Small intestine (tissue), 7 donors: ENCODE measurements around the gene OR2V1. TPM values are rescaled to one million over a fixed set of nuclear protein-coding genes. Genes with fewer than 3 reads are reported as not detected.
"Not testable (repeated sequence)": the region's sequence is repeated elsewhere in the genome, so short reads cannot be mapped to it uniquely, and the experiment has no call there.

Experiments
- DNase-seq, 2 donors: peaks; one replicate each; pipeline versions ENCODE4 v3.0.0 to v3.0.0-alpha.2; 2013
- FAIRE-seq: peaks from 2 replicates; lab custom pipeline; 2012; peaks lifted over from hg19 to GRCh38; lab: Jason Lieb, UNC
- H3K27ac ChIP-seq, 3 donors: one replicate each; pipeline ENCODE4 v1.5.1; 2013; ENCODE audit warnings: low read length in 2 of 3, mild to moderate bottlenecking in 2 of 3, control low read depth in 1 of 3, inconsistent platforms in 1 of 3, low read depth in 1 of 3, moderate library complexity in 1 of 3
- H3K27me3 ChIP-seq, 3 donors: one replicate each; pipeline ENCODE4 v1.6.1; 2013; ENCODE audit warnings: low read length in 3 of 3, inconsistent platforms in 1 of 3; ENCODE audit not compliant: control insufficient read depth in 3 of 3, insufficient read depth in 3 of 3
- H3K36me3 ChIP-seq, 3 donors: one replicate each; pipeline ENCODE4 v1.6.1; 2013; ENCODE audit warnings: low read length in 3 of 3, inconsistent platforms in 1 of 3, low read depth in 1 of 3, mild to moderate bottlenecking in 1 of 3, moderate library complexity in 1 of 3; ENCODE audit not compliant: control insufficient read depth in 3 of 3, insufficient read depth in 2 of 3
- H3K4me1 ChIP-seq, 3 donors: one replicate each; pipeline ENCODE4 v1.6.1; 2013; ENCODE audit warnings: low read length in 2 of 3, inconsistent platforms in 1 of 3, low read depth in 1 of 3, mild to moderate bottlenecking in 1 of 3, moderate library complexity in 1 of 3; ENCODE audit not compliant: control insufficient read depth in 3 of 3, insufficient read depth in 2 of 3
- H3K4me3 ChIP-seq, 3 donors: one replicate each; pipeline ENCODE4 v1.5.1; 2013; ENCODE audit warnings: low read length in 3 of 3, control low read depth in 1 of 3, inconsistent platforms in 1 of 3, low read depth in 1 of 3, mild to moderate bottlenecking in 1 of 3, moderate library complexity in 1 of 3
- H3K9me3 ChIP-seq, 2 donors: one replicate each; pipeline ENCODE4 v1.6.1; 2013; ENCODE audit warnings: low read depth in 1 of 2, low read length in 1 of 2; ENCODE audit not compliant: control insufficient read depth in 2 of 2, insufficient read depth in 1 of 2
- WGBS, 3 donors: extraction: QIAGEN DNeasy Blood & Tissue Kit; methylation state at CpG; one replicate each; pipeline ENCODE4 v1.1.7; 2013; 5-methylcytosine and 5-hydroxymethylcytosine counted together
- polyA plus RNA-seq, 4 donors: library from polyadenylated mRNA; stranded (reverse) in 3 of 4; unstranded in 1 of 4; fragments of 200-250 nt in 3 of 4; fragments of 120-200 nt in 1 of 4; gene quantifications; one replicate each; pipeline versions ENCODE4 v1.2.1 to v1.2.3, GENCODE V29; 2013
- donor health status: healthy with polysubstance abuse.
- donor health status: control.
- donor health status: control.
- donor health status: Bipolar disorder and iron deficiency.
- donor health status: healthy.

Gene OR2V1
- polyA plus RNA-seq, 4 donors = not detected

DNA sequence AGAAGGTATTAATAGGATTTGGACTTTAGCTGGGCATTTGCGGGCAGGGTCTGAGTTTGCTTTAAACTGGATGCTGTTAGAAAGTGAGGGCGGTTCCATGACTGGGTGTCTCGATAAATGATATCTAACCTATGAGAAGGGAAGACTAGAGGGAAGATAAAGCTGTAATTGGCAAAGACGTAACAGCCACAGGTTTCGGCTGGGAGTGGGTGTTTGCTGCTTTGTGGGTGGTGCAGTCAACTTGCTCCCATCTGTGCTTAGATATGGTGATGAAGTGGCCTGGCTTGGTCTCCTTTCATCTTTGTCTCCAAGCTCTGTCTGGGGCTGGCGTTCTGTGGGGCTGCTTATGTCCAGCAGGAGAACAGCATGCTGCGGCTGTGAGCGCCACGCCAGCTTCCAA is 23.3 kb downstream of the OR2V1 start:
- H3K9me3 ChIP-seq = no peaks in the 10 kb centered on the region
- H3K36me3 ChIP-seq = no peaks in the 10 kb centered on the region
- 60 to 67% (median 61%) methylated on average over 9 of the region's 9 CpGs for WGBS, 3 donors
- FAIRE-seq = no peak
- H3K27ac ChIP-seq = no peak overlapping the region
- H3K4me1 ChIP-seq = no peaks in the 10 kb centered on the region
- DNase-seq = no peak
- no peak overlapping the region for H3K4me3 ChIP-seq
- H3K27me3 ChIP-seq = peaks cover 0 to 52% (median 27%) of the 10 kb centered on the region in 3 donors

DNA sequence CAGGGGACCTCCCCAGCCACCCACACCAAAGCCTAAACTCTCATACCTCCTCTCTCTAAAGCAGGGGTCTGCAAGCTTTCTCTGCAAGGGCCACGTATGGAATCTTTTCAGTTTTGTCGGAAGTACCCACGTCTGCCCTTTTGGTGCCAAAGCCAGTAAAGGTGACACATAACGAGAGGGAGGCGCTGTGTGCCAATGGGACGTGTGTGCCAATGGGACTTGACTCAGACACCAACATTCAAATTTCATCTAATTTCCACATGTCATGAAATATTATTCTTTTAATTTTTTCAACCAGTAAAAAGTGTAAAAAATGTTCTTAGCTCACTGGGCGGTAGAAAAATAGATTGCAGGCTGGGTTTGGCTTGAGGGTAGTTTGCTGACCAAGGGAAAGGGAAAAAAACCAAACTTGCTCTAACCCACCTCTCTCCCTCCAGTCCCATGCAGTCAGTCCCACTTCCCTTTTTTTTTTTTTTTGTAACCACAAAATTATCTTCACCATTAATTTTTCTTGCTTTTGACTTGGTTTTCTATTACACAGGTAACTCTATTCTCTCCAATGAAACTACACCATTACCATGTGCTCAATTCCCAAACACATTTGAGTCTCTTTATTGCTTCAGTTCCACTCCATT is 25.5 kb downstream of the OR2V1 start:
- no peak overlapping the region for H3K4me3 ChIP-seq
- no peak overlapping the region for H3K27ac ChIP-seq
- H3K36me3 ChIP-seq = no peaks in the 10 kb centered on the region
- FAIRE-seq (no peak), DNase-seq (no peak)
- H3K27me3 ChIP-seq = peaks cover 0 to 39% (median 24%) of the 10 kb centered on the region in 3 donors
- no peaks in the 10 kb centered on the region for H3K4me1 ChIP-seq
- no peaks in the 10 kb centered on the region for H3K9me3 ChIP-seq
- WGBS, 3 donors = 36 to 68% (median 67%) methylated on average over 7 of the region's 7 CpGs

DNA sequence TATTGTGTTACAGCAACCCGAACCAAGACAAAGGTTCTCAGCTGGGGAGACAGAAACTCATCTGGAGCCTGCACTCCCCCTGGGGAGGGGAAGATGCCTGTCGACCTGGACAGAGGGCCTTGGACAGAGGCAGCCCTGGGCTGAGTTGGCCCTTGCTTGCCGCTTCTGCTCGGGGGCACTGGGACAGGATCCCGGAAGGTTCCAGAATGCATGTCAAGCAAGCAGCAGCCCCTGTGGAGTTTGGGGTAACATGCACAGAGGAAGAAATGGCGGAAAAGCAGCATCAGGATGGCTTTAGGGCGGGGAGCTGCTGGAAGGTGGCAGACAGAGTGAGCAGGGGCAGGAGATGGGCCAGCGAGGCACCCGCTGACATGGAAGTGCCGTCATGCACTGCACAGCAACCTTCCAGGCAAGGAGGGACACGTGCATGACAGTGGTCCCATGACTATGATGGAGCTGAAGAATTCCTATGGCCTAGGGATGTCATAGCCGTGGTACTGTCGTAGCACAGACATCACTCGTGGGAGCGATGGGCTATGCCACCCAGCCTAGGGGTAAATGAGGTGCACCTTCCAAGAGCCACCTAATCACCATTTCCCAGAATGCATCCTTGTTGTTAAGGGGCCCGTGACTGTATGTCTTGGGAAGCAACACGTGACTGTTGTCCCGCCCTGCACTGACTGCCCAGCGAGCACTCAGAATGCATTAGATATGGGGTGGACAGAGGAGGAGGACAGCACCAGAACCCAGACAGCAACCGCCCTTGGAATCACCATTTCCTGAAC is 26.2 kb downstream of the OR2V1 start:
- WGBS, 3 donors = 26 to 55% (median 46%) methylated on average over 14 to 19 of the region's 20 CpGs
- H3K36me3 ChIP-seq, H3K27ac ChIP-seq, DNase-seq, H3K9me3 ChIP-seq, H3K4me1 ChIP-seq, FAIRE-seq, H3K4me3 ChIP-seq: not testable (repeated sequence)
- H3K27me3 ChIP-seq = peaks cover 0 to 42% (median 24%) of the 10 kb centered on the region in 3 donors

DNA sequence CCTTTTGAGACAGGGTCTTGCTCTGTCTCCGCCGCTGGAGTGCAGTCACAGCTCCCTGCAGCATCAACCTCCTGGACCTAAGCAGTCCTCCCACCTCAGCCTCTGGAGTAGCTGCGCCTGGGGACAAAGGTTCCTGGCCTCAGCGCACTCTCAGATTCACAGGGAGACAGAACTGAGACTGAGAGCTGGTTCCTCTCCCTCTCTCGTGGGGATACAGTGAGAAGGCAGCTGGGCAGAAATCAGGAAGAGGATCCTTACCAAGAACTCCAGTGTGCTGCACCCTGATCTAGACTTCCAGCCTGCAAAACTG is 26.8 kb downstream of the OR2V1 start:
- not testable (repeated sequence) for H3K9me3 ChIP-seq, FAIRE-seq, H3K4me3 ChIP-seq, H3K4me1 ChIP-seq, H3K27ac ChIP-seq, H3K36me3 ChIP-seq
- peak; percentile 10 to 23 for DNase-seq
- 7 to 10% (median 9%) methylated on average over 5 of the region's 5 CpGs for WGBS, 3 donors
- peaks cover 0 to 43% (median 30%) of the 10 kb centered on the region in 3 donors for H3K27me3 ChIP-seq

DNA sequence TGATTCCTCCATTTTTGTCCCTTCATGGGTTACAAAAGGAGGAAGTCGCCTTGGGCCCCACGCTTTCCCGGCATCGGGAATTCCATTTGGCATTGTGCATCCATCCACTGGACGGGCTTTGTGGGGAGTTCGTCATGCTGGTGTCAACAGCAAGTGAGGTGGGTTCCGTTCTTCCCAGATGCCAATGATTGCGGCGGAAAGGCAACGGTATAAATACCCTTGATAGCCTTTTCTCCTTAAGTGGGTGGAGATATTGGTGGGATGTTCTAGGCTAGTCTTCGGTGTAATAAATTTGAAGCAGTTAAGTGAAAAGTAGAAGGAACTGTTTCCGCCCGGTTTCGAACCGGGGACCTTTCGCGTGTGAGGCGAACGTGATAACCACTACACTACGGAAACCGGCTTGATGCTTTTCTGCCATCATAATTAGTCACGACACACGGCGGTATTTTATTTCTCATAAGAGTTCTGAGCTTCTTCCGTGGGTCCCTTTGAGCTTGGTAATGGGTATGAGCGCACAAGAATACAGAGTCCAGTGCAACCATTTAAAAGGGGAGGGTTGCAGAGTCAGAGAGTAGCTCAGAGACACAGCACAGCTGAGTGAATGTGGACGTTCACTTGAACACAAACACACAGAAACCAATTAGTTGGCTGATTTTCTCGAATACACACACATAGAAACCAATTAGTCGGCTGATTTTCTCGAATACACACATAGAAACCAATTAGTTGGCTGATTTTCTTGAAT is 28.9 kb downstream of the OR2V1 start:
- not testable (repeated sequence) for H3K4me1 ChIP-seq, H3K4me3 ChIP-seq, DNase-seq, FAIRE-seq, H3K9me3 ChIP-seq, H3K27ac ChIP-seq, H3K36me3 ChIP-seq
- H3K27me3 ChIP-seq = peaks cover 0 to 40% (median 28%) of the 10 kb centered on the region in 3 donors
- WGBS, 3 donors = no CpG with 5 or more reads among the region's 30 CpGs

DNA sequence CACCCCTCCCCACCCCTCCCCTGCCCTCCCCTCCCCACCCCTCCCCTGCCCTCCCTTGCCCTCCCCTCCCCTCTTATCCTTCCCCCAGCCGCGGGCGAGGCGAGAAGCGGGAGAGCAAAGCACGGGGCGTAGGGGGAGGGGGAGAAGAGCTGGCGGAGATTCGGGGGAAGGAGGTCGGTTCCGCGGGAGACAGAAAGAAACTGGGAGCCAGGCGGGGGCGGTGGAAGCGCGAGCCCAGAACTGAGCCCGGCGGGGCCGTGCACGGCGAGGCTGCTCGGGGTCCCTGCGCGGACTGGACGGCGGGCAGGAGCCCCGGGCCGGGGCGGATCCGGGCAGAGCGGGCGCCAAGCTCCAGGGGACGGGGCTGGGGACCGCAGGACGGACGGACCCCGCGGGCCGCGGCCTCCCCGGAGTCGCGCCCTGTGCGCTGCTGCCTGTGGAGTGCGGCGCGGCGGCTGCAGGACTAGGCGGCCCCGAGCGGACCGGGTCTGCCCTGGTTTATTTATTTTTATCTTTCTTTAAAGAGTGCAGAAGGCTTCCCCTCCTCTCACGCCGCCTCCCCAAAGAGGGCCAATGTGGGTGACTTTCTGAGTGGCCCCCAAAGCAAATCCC is 29.8 kb downstream of the OR2V1 start:
- 1% methylated on average over 12 of the region's 54 CpGs; no CpG with 5 or more reads in 2 of the 3 donors for WGBS, 3 donors
- H3K4me1 ChIP-seq, H3K9me3 ChIP-seq, H3K4me3 ChIP-seq, FAIRE-seq, H3K27ac ChIP-seq, DNase-seq, H3K36me3 ChIP-seq: not testable (repeated sequence)
- peaks cover 0 to 36% (median 25%) of the 10 kb centered on the region in 3 donors for H3K27me3 ChIP-seq

DNA sequence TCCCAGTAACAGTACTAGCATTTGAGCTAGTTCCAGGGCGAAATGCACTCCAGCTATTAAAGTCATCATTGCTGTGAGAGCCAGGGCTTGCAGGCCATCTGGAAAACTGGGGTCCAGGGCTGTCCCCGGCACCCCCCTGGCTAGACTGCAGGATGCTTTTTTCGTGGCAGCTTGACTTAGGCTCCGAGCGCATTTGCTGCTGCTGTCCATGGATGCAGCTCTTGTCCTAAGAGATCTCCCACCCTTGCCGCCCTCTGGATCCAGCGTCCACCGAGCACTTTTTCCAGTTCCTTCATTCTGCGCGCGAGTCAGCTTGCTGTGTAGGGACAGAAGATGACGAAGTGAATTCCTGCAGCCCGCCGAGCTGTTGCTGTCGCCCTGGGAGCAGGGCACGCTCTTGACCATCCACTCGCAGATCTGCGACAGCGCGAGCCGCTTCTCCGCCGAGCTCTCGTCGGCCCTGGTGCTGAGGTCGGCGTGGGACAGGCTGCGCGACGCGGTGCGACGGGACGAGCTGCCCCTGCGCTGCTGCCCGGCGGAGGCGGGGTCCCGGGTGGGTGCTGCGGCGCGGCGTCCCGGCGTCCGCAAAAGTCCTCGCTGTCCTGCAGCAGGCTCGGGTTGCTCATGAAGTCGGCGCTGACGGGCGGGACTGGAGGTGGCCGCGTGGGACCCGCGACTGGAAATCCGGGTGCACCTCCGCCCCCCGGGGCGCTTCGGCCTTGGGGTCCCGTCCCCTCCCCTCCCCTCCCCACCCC is 30.7 kb downstream of the OR2V1 start:
- Histone ChIP-seq H3K27me3 (peaks cover 0 to 29% (median 24%) of the 10 kb centered on the region in 3 donors), H3K36me3 (no peaks in the 10 kb centered on the region), H3K27ac (no peak overlapping the region), H3K4me1 (no peaks in the 10 kb centered on the region), H3K4me3 (no peak overlapping the region), H3K9me3 (no peaks in the 10 kb centered on the region)
- DNase-seq (peak in 1 of 2 donors; percentile 14), FAIRE-seq (no peak)
- WGBS, 3 donors = 4 to 9% (median 8%) methylated on average over 44 to 62 of the region's 62 CpGs
